Ovary (tissue), 9 donors: Measurements from ENCODE around the gene TCF25. TPM values are rescaled to one million over a fixed set of nuclear protein-coding genes. Genes with fewer than 3 reads are reported as not detected.

ENCODE experiments used
- DNase-seq, 5 donors: peaks; one replicate each; pipeline ENCODE4 v3.0.0-alpha.2; 2019 to 2020
- H3K27ac ChIP-seq, 2 donors: fragments of 200-600 bp; one replicate each; pipeline versions ENCODE4 v1.5.1 to v1.8.0; 2019 to 2022
- H3K27me3 ChIP-seq: fragments of 200-600 bp; one replicate; pipeline ENCODE4 v1.8.0; 2022
- H3K36me3 ChIP-seq: fragments of 200-600 bp; sonication (generic); one replicate; pipeline ENCODE4 v1.5.1; 2019
- H3K4me1 ChIP-seq: one replicate; pipeline ENCODE4 v1.8.1; 2013; ENCODE audit warnings: mild to moderate bottlenecking, moderate library complexity; ENCODE audit not compliant: insufficient read depth
- H3K4me3 ChIP-seq: fragments of 200-600 bp; sonication (generic); one replicate; pipeline ENCODE4 v1.5.1; 2017
- H3K9me3 ChIP-seq, 2 donors: fragments of 200-600 bp in 1 of 2; sonication (generic) in 1 of 2; one replicate each; pipeline versions ENCODE4 v1.5.1 to v1.8.1; 2013 to 2019; ENCODE audit warnings: mild to moderate bottlenecking in 1 of 2, moderate library complexity in 1 of 2
- CTCF ChIP-seq, 3 donors: fragments of 450-650 bp in 2 of 3; fragments of 200-600 bp in 1 of 3; IDR thresholded peaks; one replicate each; pipeline versions ENCODE4 v1.5.1 to v1.8.0; 2016 to 2022; ENCODE audit warnings: antibody characterized with exemption in 3 of 3, mild to moderate bottlenecking in 1 of 3
- EP300 ChIP-seq: sonication (generic); formaldehyde crosslinking; IDR thresholded peaks from one replicate; pipeline ENCODE4 v1.6.1; 2017; ENCODE audit warnings: antibody characterized with exemption
- POLR2A ChIP-seq: fragments of 450-650 bp; IDR thresholded peaks from one replicate; pipeline ENCODE4 v1.6.1; 2017; ENCODE audit warnings: antibody characterized with exemption, mild to moderate bottlenecking, moderate library complexity
- WGBS, 3 donors: extraction: QIAGEN DNeasy Blood & Tissue Kit in 1 of 3; methylation state at CpG; one replicate each; pipeline versions ENCODE4 v1.1.5 to v1.1.7; 2013 to 2017; 5-methylcytosine and 5-hydroxymethylcytosine counted together
- intact Hi-C, 4 donors: fragments of 100-400 bp; cut with DNase I; formaldehyde crosslinking; loops; one replicate each; pipeline versions ENCODE4 v1.11.0 to v1.15.1; 2022 to 2023
- polyA plus RNA-seq, 2 donors: library from polyadenylated mRNA; stranded (reverse); fragments of 200-250 nt in 1 of 2; fragments of 350-450 nt in 1 of 2; fragmentation: Illumina TruSeq in 1 of 2; extraction: RNeasy Lipid Tissue Mini Kit (QIAGEN cat#74804) in 1 of 2; gene quantifications; one replicate each; pipeline ENCODE4 v1.2.3, GENCODE V29; 2013 to 2014
- total RNA-seq, 7 donors: library from RNA; depleted of rRNA in 2 of 7; stranded (reverse); fragments of >200 nt in 2 of 7; fragmentation: NEBNext Ultra II Directional in 3 of 7; extraction: Animal tissue kit (Norgen Biotek cat#: 25700) in 3 of 7; gene quantifications; one replicate each; pipeline versions ENCODE4 v1.1.0 to v1.2.4, GENCODE V29; 2016 to 2023
- donor health status: DM: no; HTN: no; CAD: no; lungs with moderate emphysema.
- donor health status: DM: no; HTN: no; CAD: no.
- donor health status: Bipolar disorder and iron deficiency.
- donor health status: DM: yes; HTN: yes; CAD: no.
- donor health status: DM: no; HTN: no; CAD: no.
- donor health status: DM: yes; HTN: yes; CAD: no.

Gene TCF25
- total and polyA plus RNA-seq, 9 donors: 122 to 210 (median 185) TPM

GRCh38 chr16:89938175-89938885 is 64.9 kb downstream of the TCF25 start:
- no peaks in the 10 kb centered on the region for H3K36me3 ChIP-seq
- intact Hi-C loops: no loop called here
- H3K9me3 ChIP-seq: no peaks in the 10 kb centered on the region
- 66 to 71% (median 69%) methylated on average over 21 of the region's 21 CpGs for WGBS, 3 donors
- TF ChIP-seq POLR2A: no peak
- no peak for TF ChIP-seq EP300
- no peak for TF ChIP-seq CTCF (IDR thresholded peaks at IDR 0.05)
- DNase-seq: no peak
- no peak overlapping the region for H3K27ac ChIP-seq
- H3K27me3 ChIP-seq: no peaks in the 10 kb centered on the region
- no peaks in the 10 kb centered on the region for H3K4me1 ChIP-seq
- no peak overlapping the region for H3K4me3 ChIP-seq

GRCh38 chr16:89944773-89945172 is 71.4 kb downstream of the TCF25 start:
- TF ChIP-seq EP300 (no peak), POLR2A (no peak), CTCF (IDR thresholded peaks at IDR 0.05) (no peak)
- DNase-seq: no peak
- Histone ChIP-seq H3K4me3 (no peak overlapping the region), H3K4me1 (peaks cover 13% of the 10 kb centered on the region), H3K27ac (no peak overlapping the region), H3K36me3 (no peaks in the 10 kb centered on the region), H3K27me3 (no peaks in the 10 kb centered on the region), H3K9me3 (no peaks in the 10 kb centered on the region)
- intact Hi-C loops: no loop called here
- WGBS, 3 donors: 64 to 75% (median 71%) methylated on average over 5 of the region's 5 CpGs

- no peaks in the 10 kb centered on the region for H3K36me3 ChIP-seq
- no peak for DNase-seq
- H3K4me3 ChIP-seq: no peak overlapping the region
- no peak overlapping the region for H3K27ac ChIP-seq
- 74 to 82% (median 77%) methylated on average over 7 of the region's 7 CpGs for WGBS, 3 donors
- no peaks in the 10 kb centered on the region for H3K27me3 ChIP-seq
- TF ChIP-seq EP300 (no peak), CTCF (IDR thresholded peaks at IDR 0.05) (no peak), POLR2A (no peak)
- H3K4me1 ChIP-seq: peaks cover 14% of the 10 kb centered on the region
- no peaks in the 10 kb centered on the region for H3K9me3 ChIP-seq
- intact Hi-C loops: no loop called here
Observed at GRCh38 chr16:89945654-89946053, 72.3 kb downstream of the TCF25 start.

GRCh38 chr16:89946515-89946914 is 73.1 kb downstream of the TCF25 start:
- Histone ChIP-seq H3K4me1 (peaks cover 14% of the 10 kb centered on the region), H3K9me3 (no peaks in the 10 kb centered on the region), H3K27me3 (no peaks in the 10 kb centered on the region), H3K4me3 (no peak overlapping the region), H3K27ac (no peak overlapping the region), H3K36me3 (no peaks in the 10 kb centered on the region)
- 53 to 61% (median 55%) methylated on average over 5 of the region's 5 CpGs for WGBS, 3 donors
- no peak for DNase-seq
- TF ChIP-seq POLR2A (no peak), CTCF (IDR thresholded peaks at IDR 0.05) (no peak), EP300 (no peak)
- intact Hi-C loops: no loop called here
